ENCODE data around the gene NME5.

DNA sequence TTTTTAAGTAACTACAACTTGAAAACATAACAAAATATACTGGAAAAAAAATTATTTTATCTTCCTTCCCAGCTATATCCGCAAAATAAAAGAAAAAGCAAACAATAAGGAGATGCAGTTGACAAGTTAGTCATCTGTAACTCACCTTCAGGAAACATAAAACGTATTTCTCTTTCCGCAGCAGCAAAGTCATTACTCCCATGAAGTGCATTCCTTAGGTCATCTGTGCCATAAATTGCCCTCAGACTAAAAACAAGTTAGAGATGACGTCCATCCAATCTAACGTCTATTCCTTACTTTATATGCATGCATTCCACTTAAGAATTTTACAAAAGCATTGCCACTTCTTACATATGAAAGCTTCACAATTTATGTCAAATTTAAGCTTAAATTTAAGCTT is 10.9 kb downstream of the NME5 start:
- TF ChIP-seq, protein P1, sequence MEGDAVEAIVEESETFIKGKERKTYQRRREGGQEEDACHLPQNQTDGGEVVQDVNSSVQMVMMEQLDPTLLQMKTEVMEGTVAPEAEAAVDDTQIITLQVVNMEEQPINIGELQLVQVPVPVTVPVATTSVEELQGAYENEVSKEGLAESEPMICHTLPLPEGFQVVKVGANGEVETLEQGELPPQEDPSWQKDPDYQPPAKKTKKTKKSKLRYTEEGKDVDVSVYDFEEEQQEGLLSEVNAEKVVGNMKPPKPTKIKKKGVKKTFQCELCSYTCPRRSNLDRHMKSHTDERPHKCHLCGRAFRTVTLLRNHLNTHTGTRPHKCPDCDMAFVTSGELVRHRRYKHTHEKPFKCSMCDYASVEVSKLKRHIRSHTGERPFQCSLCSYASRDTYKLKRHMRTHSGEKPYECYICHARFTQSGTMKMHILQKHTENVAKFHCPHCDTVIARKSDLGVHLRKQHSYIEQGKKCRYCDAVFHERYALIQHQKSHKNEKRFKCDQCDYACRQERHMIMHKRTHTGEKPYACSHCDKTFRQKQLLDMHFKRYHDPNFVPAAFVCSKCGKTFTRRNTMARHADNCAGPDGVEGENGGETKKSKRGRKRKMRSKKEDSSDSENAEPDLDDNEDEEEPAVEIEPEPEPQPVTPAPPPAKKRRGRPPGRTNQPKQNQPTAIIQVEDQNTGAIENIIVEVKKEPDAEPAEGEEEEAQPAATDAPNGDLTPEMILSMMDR (IDR thresholded peaks at IDR 0.05 in 2 of 3, conservative IDR thresholded peaks at IDR 0.05 in 1 of 3; ENCODE audit: borderline replicate concordance in 1 of 3, insufficient read depth in 1 of 3, low read depth in 2 of 3, low read length in 2 of 3), result no peak
- TF ChIP-seq EZH2 (IDR thresholded peaks at IDR 0.05) (no peak), EZH2phosphoT487 (IDR thresholded peaks at IDR 0.05; ENCODE audit: borderline replicate concordance) (no peak), ZFX (IDR thresholded peaks at IDR 0.05) (no peak), POLR2AphosphoS5 (IDR thresholded peaks at IDR 0.05; ENCODE audit: low read depth, low read length) (no peak), POLR2A (IDR thresholded peaks at IDR 0.05; ENCODE audit: borderline replicate concordance, extremely low read depth, insufficient read depth, insufficient read length) (no peak), ZNF274 (IDR thresholded peaks at IDR 0.05; ENCODE audit: low read depth, low read length) (no peak), YY1 (IDR thresholded peaks at IDR 0.05; ENCODE audit: extremely low read depth, insufficient replicate concordance, low read depth, low read length) (no peak), TCF7L2 (IDR thresholded peaks at IDR 0.05; ENCODE audit: borderline replicate concordance, extremely low read depth, insufficient read depth, insufficient read length) (no peak), ELF1 (IDR thresholded peaks at IDR 0.05; ENCODE audit: borderline replicate concordance, low read depth) (no peak)

All from HCT116 (cell line).